ENCODE data around the gene GPR78. TPM values are rescaled to one million over a fixed set of nuclear protein-coding genes. Genes with fewer than 3 reads are reported as not detected.

Gene GPR78
- total and polyA plus RNA-seq, 2 of the 8 experiments (the other 6 are each of a cell fraction or from before 2014, with no cell fraction given): 1.0 to 3.0 TPM

DNA sequence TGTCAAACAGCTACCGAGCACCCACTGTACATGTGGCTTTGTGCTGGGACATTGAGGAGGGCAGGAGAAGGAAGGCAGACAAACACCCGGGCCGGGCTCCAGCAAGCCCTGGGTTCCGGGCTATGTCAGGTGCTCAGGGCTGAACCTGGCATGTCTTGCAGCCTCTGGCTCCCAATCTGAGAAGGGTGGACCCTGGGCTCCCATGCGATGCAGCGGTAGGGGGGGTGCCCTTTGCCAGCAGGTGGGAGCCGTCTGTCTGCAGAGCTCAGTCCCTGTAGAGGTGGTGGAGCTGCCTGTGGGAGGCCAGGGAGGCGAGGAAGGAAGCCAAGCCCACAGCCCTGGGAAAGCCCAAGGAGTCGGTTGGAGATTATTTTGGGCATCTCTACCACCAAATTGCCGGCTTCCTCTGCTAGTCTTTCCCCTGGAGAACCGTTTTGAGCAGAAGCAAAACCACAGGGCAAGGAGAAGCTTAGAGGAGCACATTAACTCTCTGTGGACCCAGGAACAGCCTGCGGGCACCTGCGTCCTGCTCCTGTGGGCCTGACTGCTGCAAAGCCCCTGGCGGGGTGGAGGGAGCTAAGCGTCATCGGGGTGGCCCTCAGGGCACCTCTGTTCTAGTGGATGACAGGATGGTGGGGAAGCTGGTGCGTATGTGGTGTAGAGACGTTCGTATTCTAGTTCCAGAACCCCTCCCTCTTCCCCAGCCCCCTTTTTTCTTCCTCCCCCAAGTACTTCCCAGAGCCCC is 22.7 kb downstream of the GPR78 start:
- H3K23ac ChIP-seq (ENCODE audit: insufficient read length): no peak overlapping the region
- no peak overlapping the region for H3K18ac ChIP-seq (ENCODE audit: extremely low read depth, low read length)
- no peak overlapping the region for H3K4ac ChIP-seq (replicated peaks; ENCODE audit: insufficient read length, low read depth, low read length)
- H2BK20ac ChIP-seq (ENCODE audit: low read length): no peak overlapping the region
- ChIA-PET CTCF (ENCODE audit: partially characterized antibody) (interaction anchor here (0.6 to 1.7 kb wide), 3 partner anchors 10 to 195 kb away, joined by 3 read pairs; no protein-coding TSS in a partner anchor), POLR2A (ENCODE audit: partially characterized antibody) (interaction anchor here (0.6 to 3.2 kb wide), 2 partner anchors 10 to 283 kb away, joined by 3 to 12 read pairs; partner anchors contain the start of gene CPZ)
- no peak overlapping the region for H4K8ac ChIP-seq (ENCODE audit: extremely low read depth, insufficient read depth, low read length)
- no peak overlapping the region for H2BK5ac ChIP-seq (ENCODE audit: low read depth, low read length)
- H3K79me2 ChIP-seq (ENCODE audit: control insufficient read depth in 1 of 2, insufficient read depth in 2 of 2, low read length in 2 of 2): no peaks in the 10 kb centered on the region; a peak in 1 of 4 replicates
- H4K5ac ChIP-seq (ENCODE audit: insufficient read length, low read depth, low read length): no peak overlapping the region
- H2BK15ac ChIP-seq (ENCODE audit: low read length): no peak overlapping the region
- 84% methylated on average over 16 of the region's 19 CpGs; no CpG with 5 or more reads in 1 of the 2 experiments for WGBS, 2 experiments (ENCODE audit: extremely low coverage in 1 of 2, insufficient coverage in 1 of 2, insufficient read length in 1 of 2, insufficient replicate concordance in 2 of 2, low coverage in 1 of 2, low lambda C conversion rate in 2 of 2, missing lambda C conversion rate in 1 of 2)
- 0 out of 2 replicates have a peak, but pooled peaks cover 2% of the 10 kb centered on the region for H3K79me1 ChIP-seq (ENCODE audit: low read depth, low read length)
- peaks cover 9 to 12% of the 10 kb centered on the region in 2 experiments for H4K20me1 ChIP-seq (replicated peaks in 1 of 2; ENCODE audit: control insufficient read depth in 1 of 2, insufficient read depth in 2 of 2, low read length in 2 of 2)
- H3K23me2 ChIP-seq (ENCODE audit: low read depth, low read length): peaks cover 4% of the 10 kb centered on the region; the same call in 1 of the 2 replicates
- H3K27me3 ChIP-seq (replicated peaks in 1 of 4; ENCODE audit: control insufficient read depth in 3 of 4, extremely low read depth in 1 of 4, insufficient read depth in 3 of 4, low read length in 3 of 4): no peaks in the 10 kb centered on the region
- H2BK120ac ChIP-seq (replicated peaks; ENCODE audit: low read depth, low read length): no peak overlapping the region
- no peak overlapping the region for H3K9ac ChIP-seq (replicated peaks in 1 of 4; ENCODE audit: extremely low read depth in 1 of 4, low read depth in 3 of 4, low read length in 3 of 4)
- H3K56ac ChIP-seq (replicated peaks; ENCODE audit: insufficient read length, low read depth, low read length): no peak overlapping the region
- no peak overlapping the region for H3K4me2 ChIP-seq (ENCODE audit: insufficient read depth in 1 of 2, low read depth in 2 of 2, low read length in 2 of 2)
- H3K4me3 ChIP-seq (ENCODE audit: extremely low read depth in 1 of 4, insufficient read depth in 2 of 4, low read depth in 3 of 4, low read length in 4 of 4): no peak overlapping the region
- no peak overlapping the region for H2AK5ac ChIP-seq (ENCODE audit: low read depth, low read length)
- DNase-seq (ENCODE audit: low read depth in 1 of 2, low spot score in 2 of 2): no peak
- H3K4me1 ChIP-seq (replicated peaks in 1 of 4; ENCODE audit: control insufficient read depth in 3 of 4, insufficient read depth in 4 of 4, low read length in 3 of 4): peaks cover 0 to 2% (median 0%) of the 10 kb centered on the region in 4 experiments; a peak in 1 of 7 replicates
- no peak overlapping the region for H2AFZ ChIP-seq (ENCODE audit: low read length)
- H3K36me3 ChIP-seq (ENCODE audit: control insufficient read depth in 2 of 4, insufficient read depth in 4 of 4, low read length in 3 of 4): peaks cover 0 to 18% (median 7%) of the 10 kb centered on the region in 4 experiments; a peak in 4 of 8 replicates
- no peak overlapping the region for H2BK12ac ChIP-seq (ENCODE audit: low read depth, low read length)
- no peak overlapping the region for H4K91ac ChIP-seq (replicated peaks; ENCODE audit: insufficient read length, low read length)
- no peaks in the 10 kb centered on the region for H3K9me3 ChIP-seq (ENCODE audit: insufficient read depth in 2 of 2, low read depth in 1 of 2, low read length in 1 of 2)
- H3K14ac ChIP-seq (ENCODE audit: insufficient read length): no peak overlapping the region
- no peak for FAIRE-seq
- no peak overlapping the region; the same call in 1 of the 2 replicates for H3K27ac ChIP-seq (ENCODE audit: low read depth, low read length)

Data from H1 (cell line).